ENCODE results near the gene ADTRP. TPM values are rescaled to one million over a fixed set of nuclear protein-coding genes. Genes with fewer than 3 reads are reported as not detected.

Gene ADTRP
- polyA plus RNA-seq, 2 donors = 0.31 to 0.35 TPM

Other genes starting within 250 kb of the ADTRP start
- under 1 TPM; 0.22 to 0.41 TPM for gene TMEM170B, start 241.1 kb downstream of the ADTRP start, polyA plus RNA-seq
- 1 to 10 TPM; 4.0 to 7.8 TPM for gene HIVEP1, start 233.5 kb upstream of the ADTRP start, polyA plus RNA-seq

All from esophagus (tissue), 2 donors.